Trophoblast cell (in vitro differentiated cells and primary cell): ENCODE data around the gene EIF4ENIF1.

Experiments
- DNase-seq, 2 donors: peaks; one replicate each; pipeline ENCODE4 v3.0.0-alpha.2; 2016
- H2AFZ ChIP-seq: 2 replicates; pipeline ENCODE4 v1.6.1; 2013; ENCODE audit warnings: low read length, moderate library complexity, mild to moderate bottlenecking; ENCODE audit not compliant: insufficient read depth, poor library complexity
- H2AK5ac ChIP-seq: 2 replicates; pipeline ENCODE4 v1.6.1; 2013; ENCODE audit warnings: mild to moderate bottlenecking, low read length
- H2BK120ac ChIP-seq: 2 replicates; pipeline ENCODE4 v1.6.1; 2013; ENCODE audit warnings: low read length, mild to moderate bottlenecking, moderate library complexity; ENCODE audit not compliant: insufficient read depth, poor library complexity
- H2BK12ac ChIP-seq: 2 replicates; pipeline ENCODE4 v1.6.1; 2013; ENCODE audit warnings: mild to moderate bottlenecking, low read length, moderate library complexity
- H2BK5ac ChIP-seq: 2 replicates; pipeline ENCODE4 v1.6.1; 2013; ENCODE audit warnings: low read length, low read depth, moderate library complexity, mild to moderate bottlenecking; ENCODE audit not compliant: poor library complexity
- H3K14ac ChIP-seq: 2 replicates; pipeline ENCODE4 v1.6.1; 2013; ENCODE audit warnings: mild to moderate bottlenecking, low read length
- H3K18ac ChIP-seq: 2 replicates; pipeline ENCODE4 v1.6.1; 2013; ENCODE audit warnings: mild to moderate bottlenecking, low read length
- H3K23ac ChIP-seq: 2 replicates; pipeline ENCODE4 v1.6.1; 2013; ENCODE audit warnings: low read length
- H3K27ac ChIP-seq: 2 replicates; pipeline ENCODE4 v1.5.1; 2013; ENCODE audit warnings: low read depth, mild to moderate bottlenecking, inconsistent platforms, low read length, moderate library complexity
- H3K27me3 ChIP-seq: 2 replicates; pipeline ENCODE4 v1.6.1; 2013; ENCODE audit warnings: inconsistent platforms, mild to moderate bottlenecking, low read length, moderate library complexity; ENCODE audit not compliant: insufficient read depth
- H3K36me3 ChIP-seq, 2 experiments: 1 replicate in 1 of 2; 2 replicates in 1 of 2; pipeline ENCODE4 v1.6.1; 2013; ENCODE audit warnings: low read length in 2 of 2, mild to moderate bottlenecking in 2 of 2, moderate library complexity in 1 of 2; ENCODE audit not compliant: insufficient read depth in 2 of 2, control insufficient read depth in 1 of 2
- H3K4ac ChIP-seq: 2 replicates; pipeline ENCODE4 v1.6.1; 2013; ENCODE audit warnings: low read depth, mild to moderate bottlenecking, low read length, moderate library complexity
- H3K4me1 ChIP-seq, 2 experiments: 1 replicate in 1 of 2; 2 replicates in 1 of 2; pipeline ENCODE4 v1.6.1; 2013; ENCODE audit warnings: low read length in 2 of 2, mild to moderate bottlenecking in 2 of 2, moderate library complexity in 1 of 2; ENCODE audit not compliant: insufficient read depth in 2 of 2, control insufficient read depth in 1 of 2
- H3K4me2 ChIP-seq: 2 replicates; pipeline ENCODE4 v1.6.1; 2013; ENCODE audit warnings: inconsistent platforms, mild to moderate bottlenecking, low read length, moderate library complexity
- H3K4me3 ChIP-seq: 2 replicates; pipeline ENCODE4 v1.5.1; 2013; ENCODE audit warnings: mild to moderate bottlenecking, low read depth, low read length, inconsistent platforms
- H3K79me1 ChIP-seq: one replicate; pipeline ENCODE4 v1.6.1; 2013; ENCODE audit warnings: low read length
- H3K79me2 ChIP-seq: 2 replicates; pipeline ENCODE4 v1.6.1; 2013; ENCODE audit warnings: low read length, mild to moderate bottlenecking; ENCODE audit not compliant: control insufficient read depth, insufficient read depth, poor library complexity
- H3K9ac ChIP-seq: 2 replicates; pipeline ENCODE4 v1.6.1; 2013; ENCODE audit warnings: mild to moderate bottlenecking, low read length
- H3K9me3 ChIP-seq: 2 replicates; pipeline ENCODE4 v1.6.1; 2013; ENCODE audit warnings: low read depth, mild to moderate bottlenecking, control low read depth, inconsistent platforms, low read length; ENCODE audit not compliant: insufficient read depth
- H4K12ac ChIP-seq: 2 replicates; pipeline ENCODE4 v1.6.1; 2013; ENCODE audit warnings: low read depth, mild to moderate bottlenecking, low read length, moderate library complexity
- H4K8ac ChIP-seq: 2 replicates; pipeline ENCODE4 v1.6.1; 2013; ENCODE audit warnings: low read depth, mild to moderate bottlenecking, low read length, moderate library complexity
- H4K91ac ChIP-seq: one replicate; pipeline ENCODE4 v1.6.1; 2013; ENCODE audit warnings: low read depth, mild to moderate bottlenecking, low read length, moderate library complexity
- WGBS: extraction: QIAGEN DNeasy Blood & Tissue Kit; methylation state at CpG from one replicate; pipeline ENCODE4 v1.1.7; 2013; ENCODE audit warnings: missing lambda C conversion rate; ENCODE audit not compliant: insufficient read length, insufficient coverage; ENCODE audit errors: extremely low coverage; 5-methylcytosine and 5-hydroxymethylcytosine counted together

EIF4ENIF1 gene

DNA sequence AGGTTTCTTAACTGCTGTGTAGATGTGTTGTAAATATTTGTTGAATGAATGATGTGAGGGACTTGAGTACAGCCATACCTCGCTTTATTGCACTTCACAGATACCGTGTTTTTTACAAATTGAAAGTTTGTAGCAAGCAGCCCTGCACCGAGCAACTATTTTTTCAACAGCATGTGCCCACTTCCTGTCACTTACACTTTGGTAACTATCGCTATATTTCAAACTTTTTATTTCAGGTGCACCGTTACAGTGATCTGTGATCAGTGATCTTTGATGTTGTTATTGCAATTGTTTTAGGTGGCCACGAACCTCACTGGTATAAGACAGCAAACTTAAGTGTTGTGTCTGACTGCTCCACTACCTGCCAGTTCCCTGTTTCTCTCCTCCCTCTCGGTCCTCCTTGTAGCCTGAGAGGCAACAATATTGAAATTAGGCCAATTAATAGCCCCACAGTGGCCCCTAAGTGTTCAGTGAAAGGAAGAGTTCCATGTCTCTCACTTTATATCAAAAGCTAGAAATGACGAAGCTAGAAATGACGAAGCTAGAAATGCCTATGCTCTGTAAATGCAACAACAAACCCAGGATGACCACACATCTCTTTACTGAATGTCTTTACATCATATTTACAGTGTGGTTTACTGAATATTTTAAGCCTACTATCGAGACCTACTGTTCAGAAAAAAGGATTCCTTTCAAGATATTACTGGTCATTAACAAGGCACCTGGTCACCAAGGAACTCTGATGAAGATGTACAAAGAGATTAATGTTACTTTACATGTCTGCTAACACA is 7.7 kb upstream of the EIF4ENIF1 start:
- Histone ChIP-seq H2AFZ (peak overlapping the region; percentile 75), H3K79me2 (no peaks in the 10 kb centered on the region), H4K91ac (no peak overlapping the region), H2BK12ac (no peak overlapping the region), H3K27me3 (no peaks in the 10 kb centered on the region), H2AK5ac (no peak overlapping the region), H3K9ac (no peak overlapping the region), H2BK5ac (no peak overlapping the region), H3K18ac (no peak overlapping the region), H4K8ac (no peak overlapping the region), H4K12ac (no peak overlapping the region), H3K4ac (no peak overlapping the region), H3K4me3 (peak overlapping the region; percentile 75), H2BK120ac (no peak overlapping the region), H3K36me3 (no peaks in the 10 kb centered on the region), H3K4me1 (peaks cover 0 to 2% of the 10 kb centered on the region in 2 experiments), H3K9me3 (no peaks in the 10 kb centered on the region), H3K14ac (no peak overlapping the region), H3K23ac (no peak overlapping the region), H3K27ac (no peak overlapping the region), H3K79me1 (peaks cover 2% of the 10 kb centered on the region), H3K4me2 (peak overlapping the region; percentile 88)
- WGBS, result no CpG with 5 or more reads among the region's 10 CpGs
- no peak for DNase-seq

DNA sequence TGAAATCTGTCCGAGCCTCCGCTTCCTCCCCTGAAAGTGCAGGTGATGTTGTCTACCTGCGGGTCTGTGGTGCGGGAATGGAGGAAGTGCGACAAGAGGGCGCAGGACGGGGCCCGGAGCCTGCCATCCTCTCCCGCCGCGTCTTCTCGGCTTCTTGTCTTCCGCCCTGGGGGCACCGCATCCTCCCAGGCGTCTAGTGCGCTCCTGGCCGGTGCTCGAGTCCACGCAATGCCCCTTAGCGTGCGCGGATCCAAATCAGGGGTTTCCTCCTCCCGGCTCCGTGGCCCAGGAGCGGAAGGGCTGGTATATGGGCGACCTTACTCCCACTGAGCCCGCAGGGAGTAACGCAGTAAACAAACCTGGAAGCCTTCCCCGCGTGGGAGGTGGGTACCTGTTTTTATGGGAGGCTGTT is 7.1 kb upstream of the EIF4ENIF1 start:
- no peaks in the 10 kb centered on the region for H3K79me2 ChIP-seq
- peak overlapping the region; percentile 12 for H3K14ac ChIP-seq
- no peak overlapping the region for H2BK5ac ChIP-seq
- peak overlapping the region; percentile 14 for H3K9ac ChIP-seq
- H3K27me3 ChIP-seq, result no peaks in the 10 kb centered on the region
- H2AFZ ChIP-seq, result peak overlapping the region; percentile 75
- WGBS, result no CpG with 5 or more reads among the region's 30 CpGs
- H3K4me1 ChIP-seq, result peaks cover 0 to 2% of the 10 kb centered on the region in 2 experiments
- H3K4me3 ChIP-seq, result peak overlapping the region; percentile 75
- H2BK12ac ChIP-seq, result no peak overlapping the region
- DNase-seq, result peak; percentile 18 to 57
- no peak overlapping the region for H3K4ac ChIP-seq
- H3K27ac ChIP-seq, result no peak overlapping the region
- H4K91ac ChIP-seq, result peak overlapping the region; percentile 8
- H4K8ac ChIP-seq, result peak overlapping the region; percentile 70
- peak overlapping the region; percentile 18 for H2AK5ac ChIP-seq
- H2BK120ac ChIP-seq, result no peak overlapping the region
- no peak overlapping the region for H3K23ac ChIP-seq
- H3K9me3 ChIP-seq, result no peaks in the 10 kb centered on the region
- H3K4me2 ChIP-seq, result peak overlapping the region; percentile 88
- peak overlapping the region; percentile 40 for H4K12ac ChIP-seq
- H3K79me1 ChIP-seq, result peaks cover 2% of the 10 kb centered on the region
- peak overlapping the region; percentile 27 for H3K18ac ChIP-seq
- no peaks in the 10 kb centered on the region for H3K36me3 ChIP-seq

DNA sequence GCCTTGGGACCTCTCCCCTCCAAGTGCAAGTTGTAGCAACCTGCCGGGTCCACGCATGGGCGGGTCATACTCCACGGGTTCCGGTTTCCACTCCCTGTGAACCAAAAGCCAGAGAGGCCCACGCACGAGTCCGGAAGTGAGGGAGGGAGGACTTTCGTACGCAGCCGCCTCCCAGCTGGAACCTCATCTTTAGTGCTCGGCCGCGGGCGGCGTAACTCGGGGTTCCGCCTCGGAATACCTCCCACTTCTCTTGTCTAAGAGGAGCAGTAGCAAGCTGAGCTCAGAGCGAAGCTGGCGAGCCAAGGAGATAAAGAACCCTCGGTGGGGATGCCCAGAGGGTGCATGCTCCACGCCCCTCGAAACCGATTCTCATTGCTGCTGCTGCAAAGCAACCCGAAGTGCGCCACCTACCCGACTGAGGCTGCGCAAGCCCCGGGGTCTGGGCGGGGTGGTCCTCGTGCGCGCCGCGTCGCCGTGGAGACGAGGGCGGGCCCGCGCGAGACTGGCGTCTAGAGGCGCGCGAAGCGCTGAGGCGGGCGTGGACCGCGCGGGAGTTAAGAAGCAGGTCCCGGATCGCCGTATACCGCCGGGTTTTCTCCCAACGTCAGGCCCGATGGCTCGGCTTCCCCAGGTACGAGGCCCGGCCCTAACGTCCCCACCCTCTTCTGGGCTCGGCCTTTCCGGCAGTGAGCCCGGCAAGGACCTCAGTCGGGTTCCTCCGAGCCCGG is 6.5 kb upstream of the EIF4ENIF1 start, which contains the start of gene SFI1:
SFI1 (plus strand) TSS at position 530 of the 728 bp plus-strand sequence. CDS start 11,749 bp downstream, outside the sequence.
- Histone ChIP-seq H3K79me2 (no peaks in the 10 kb centered on the region), H2AK5ac (peak within 1 kb of the TSS; percentile 18), H3K36me3 (no peaks in the 10 kb centered on the region), H3K14ac (peak within 1 kb of the TSS; percentile 12), H3K18ac (peak within 1 kb of the TSS; percentile 27), H4K12ac (peak within 1 kb of the TSS; percentile 57), H3K4ac (peak within 1 kb of the TSS; percentile 6), H2BK12ac (no peak within 1 kb of the TSS), H3K9ac (peak within 1 kb of the TSS; percentile 14), H3K27ac (no peak within 1 kb of the TSS), H3K4me2 (peak within 1 kb of the TSS; percentile 88), H3K9me3 (no peaks in the 10 kb centered on the region), H2BK5ac (peak within 1 kb of the TSS; percentile 6), H3K79me1 (peaks cover 2% of the 10 kb centered on the region), H2AFZ (peak within 1 kb of the TSS; percentile 85), H3K4me1 (peaks cover 0 to 2% of the 10 kb centered on the region in 2 experiments), H2BK120ac (peak within 1 kb of the TSS; percentile 7), H3K27me3 (no peaks in the 10 kb centered on the region), H3K4me3 (peak within 1 kb of the TSS; percentile 75), H4K8ac (peak within 1 kb of the TSS; percentile 77), H3K23ac (no peak within 1 kb of the TSS), H4K91ac (peak within 1 kb of the TSS; percentile 39)
- WGBS, result no CpG with 5 or more reads among the region's 70 CpGs
- peak; percentile 62 to 83 for DNase-seq

DNA sequence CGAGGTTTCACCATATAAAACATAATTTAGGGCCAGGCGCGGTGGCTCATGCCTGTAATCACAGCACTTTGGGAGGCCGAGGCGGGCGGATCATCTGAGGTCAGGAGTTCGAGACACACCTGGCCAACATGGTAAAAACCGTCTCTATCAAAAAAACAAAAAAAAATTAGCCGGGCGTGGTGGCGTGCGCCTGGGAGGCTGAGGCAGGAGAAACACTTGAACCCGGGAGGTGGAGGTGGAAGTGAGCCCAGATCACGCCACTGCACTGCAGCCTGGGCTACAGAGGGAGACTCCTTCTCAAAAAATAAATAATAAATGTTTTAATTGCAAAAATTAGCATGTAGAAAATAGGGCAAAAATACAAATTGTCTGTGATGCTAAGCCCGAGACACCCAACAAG is 5.7 kb upstream of the EIF4ENIF1 start:
- no peak for DNase-seq
- H3K4me3 ChIP-seq, result no peak overlapping the region
- no peak overlapping the region for H3K18ac ChIP-seq
- H3K23ac ChIP-seq, result no peak overlapping the region
- H3K14ac ChIP-seq, result no peak overlapping the region
- no peaks in the 10 kb centered on the region for H3K9me3 ChIP-seq
- no peak overlapping the region for H2BK12ac ChIP-seq
- H3K36me3 ChIP-seq, result no peaks in the 10 kb centered on the region
- no peak overlapping the region for H3K27ac ChIP-seq
- no peak overlapping the region for H3K9ac ChIP-seq
- H2BK120ac ChIP-seq, result no peak overlapping the region
- WGBS, result no CpG with 5 or more reads among the region's 15 CpGs
- H3K27me3 ChIP-seq, result no peaks in the 10 kb centered on the region
- H2AK5ac ChIP-seq, result no peak overlapping the region
- no peak overlapping the region for H3K4me2 ChIP-seq
- H3K79me2 ChIP-seq, result no peaks in the 10 kb centered on the region
- H2AFZ ChIP-seq, result no peak overlapping the region
- H2BK5ac ChIP-seq, result no peak overlapping the region
- H4K12ac ChIP-seq, result no peak overlapping the region
- H3K79me1 ChIP-seq, result peaks cover 2% of the 10 kb centered on the region
- peaks cover 3 to 6% of the 10 kb centered on the region in 2 experiments for H3K4me1 ChIP-seq
- H3K4ac ChIP-seq, result no peak overlapping the region
- H4K8ac ChIP-seq, result no peak overlapping the region
- no peak overlapping the region for H4K91ac ChIP-seq
